Ovary (tissue), 3 donors: ENCODE measurements around the gene APBB2.

Experiments used
- CTCF ChIP-seq, 3 donors: fragments of 450-650 bp in 2 of 3; fragments of 200-600 bp in 1 of 3; IDR thresholded peaks; one replicate each; pipeline versions ENCODE4 v1.5.1 to v1.8.0; 2016 to 2022; ENCODE audit warnings: antibody characterized with exemption in 3 of 3, mild to moderate bottlenecking in 1 of 3
- POLR2A ChIP-seq: fragments of 450-650 bp; IDR thresholded peaks from one replicate; pipeline ENCODE4 v1.6.1; 2017; ENCODE audit warnings: antibody characterized with exemption, mild to moderate bottlenecking, moderate library complexity
- donor health status: DM: no; HTN: no; CAD: no.

GRCh38 chr4:40960941-40961340, 253.4 kb downstream of the APBB2 start:
- TF ChIP-seq CTCF (IDR thresholded peaks at IDR 0.05) (no peak), POLR2A (no peak)
